ENCODE results near the gene HIVEP2.
A peak's percentile ranks its signal among the peaks of the same experiment; 100 is the strongest.

The HIVEP2 gene

DNA sequence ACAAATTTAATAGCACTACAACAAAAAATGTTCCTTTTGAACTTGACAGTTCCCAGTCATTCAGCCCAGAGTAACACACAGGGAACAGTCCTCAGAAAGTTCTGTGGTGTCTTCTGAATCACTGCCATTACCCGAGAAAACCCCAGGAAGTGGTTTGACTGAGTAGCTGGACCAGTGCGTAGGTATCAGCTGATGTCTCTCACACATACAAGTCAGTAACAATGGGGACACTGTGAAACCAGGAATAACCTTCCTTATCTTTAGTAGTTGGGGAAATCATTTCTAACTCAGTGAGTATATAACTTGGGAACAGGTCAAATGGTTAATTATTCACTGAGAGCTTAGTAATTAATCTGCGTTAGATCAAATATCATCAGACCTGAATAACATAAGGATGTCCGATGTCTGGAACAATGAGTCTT is 73.1 kb downstream of the HIVEP2 start:
- DNase-seq (ENCODE audit: low read depth): peak; percentile 42
- no peaks in the 10 kb centered on the region for H3K36me3 ChIP-seq (ENCODE audit: control insufficient read depth, insufficient read depth, low read length, severe bottlenecking)
- no peaks in the 10 kb centered on the region for H3K27me3 ChIP-seq (replicated peaks; ENCODE audit: control insufficient read depth, insufficient read depth, low read length)
- no peak overlapping the region for H3K9ac ChIP-seq (ENCODE audit: low read length)
- peak overlapping the region; percentile 14 for H3K4me3 ChIP-seq (ENCODE audit: low read length)
- H3K4me1 ChIP-seq (ENCODE audit: control insufficient read depth, insufficient read depth, low read length): peaks cover 51% of the 10 kb centered on the region
- no peaks in the 10 kb centered on the region for H3K9me3 ChIP-seq (ENCODE audit: control insufficient read depth, low read length)

- Histone ChIP-seq H3K9ac (ENCODE audit: low read length) (no peak overlapping the region), H3K9me3 (ENCODE audit: control insufficient read depth, low read length) (no peaks in the 10 kb centered on the region), H3K27me3 (replicated peaks; ENCODE audit: control insufficient read depth, insufficient read depth, low read length) (no peaks in the 10 kb centered on the region), H3K4me3 (ENCODE audit: low read length) (no peak overlapping the region), H3K4me1 (ENCODE audit: control insufficient read depth, insufficient read depth, low read length) (peaks cover 59% of the 10 kb centered on the region), H3K36me3 (ENCODE audit: control insufficient read depth, insufficient read depth, low read length, severe bottlenecking) (no peaks in the 10 kb centered on the region)
- DNase-seq (ENCODE audit: low read depth): peak; percentile 13
Observed at GRCh38 chr6:142870787-142871415, 74.1 kb downstream of the HIVEP2 start.

DNA sequence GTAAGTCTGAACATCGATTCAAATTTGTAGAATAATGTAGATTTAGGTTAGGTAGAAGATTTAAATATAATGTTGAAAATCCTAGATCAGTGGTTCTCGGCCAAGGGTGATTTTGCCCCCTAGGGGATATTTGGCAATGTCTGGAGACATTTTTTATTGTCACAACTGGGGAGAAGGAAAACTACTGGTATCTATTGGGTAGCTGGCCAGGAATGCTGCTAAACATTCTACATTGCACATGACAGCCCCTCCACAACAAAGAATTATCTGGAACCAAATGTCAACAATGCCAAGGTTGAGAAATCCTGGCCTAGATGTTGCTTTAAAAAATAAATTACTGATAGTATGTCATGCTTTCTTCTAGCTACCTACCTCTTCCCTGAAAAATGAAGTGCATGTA is 76.1 kb downstream of the HIVEP2 start:
- Histone ChIP-seq H3K9ac (ENCODE audit: low read length) (peak overlapping the region; percentile 19), H3K27me3 (replicated peaks; ENCODE audit: control insufficient read depth, insufficient read depth, low read length) (no peaks in the 10 kb centered on the region), H3K9me3 (ENCODE audit: control insufficient read depth, low read length) (no peaks in the 10 kb centered on the region), H3K4me1 (ENCODE audit: control insufficient read depth, insufficient read depth, low read length) (peaks cover 59% of the 10 kb centered on the region), H3K4me3 (ENCODE audit: low read length) (peak overlapping the region; percentile 73), H3K36me3 (ENCODE audit: control insufficient read depth, insufficient read depth, low read length, severe bottlenecking) (no peaks in the 10 kb centered on the region)
- peak; percentile 22 for DNase-seq (ENCODE audit: low read depth)

DNA sequence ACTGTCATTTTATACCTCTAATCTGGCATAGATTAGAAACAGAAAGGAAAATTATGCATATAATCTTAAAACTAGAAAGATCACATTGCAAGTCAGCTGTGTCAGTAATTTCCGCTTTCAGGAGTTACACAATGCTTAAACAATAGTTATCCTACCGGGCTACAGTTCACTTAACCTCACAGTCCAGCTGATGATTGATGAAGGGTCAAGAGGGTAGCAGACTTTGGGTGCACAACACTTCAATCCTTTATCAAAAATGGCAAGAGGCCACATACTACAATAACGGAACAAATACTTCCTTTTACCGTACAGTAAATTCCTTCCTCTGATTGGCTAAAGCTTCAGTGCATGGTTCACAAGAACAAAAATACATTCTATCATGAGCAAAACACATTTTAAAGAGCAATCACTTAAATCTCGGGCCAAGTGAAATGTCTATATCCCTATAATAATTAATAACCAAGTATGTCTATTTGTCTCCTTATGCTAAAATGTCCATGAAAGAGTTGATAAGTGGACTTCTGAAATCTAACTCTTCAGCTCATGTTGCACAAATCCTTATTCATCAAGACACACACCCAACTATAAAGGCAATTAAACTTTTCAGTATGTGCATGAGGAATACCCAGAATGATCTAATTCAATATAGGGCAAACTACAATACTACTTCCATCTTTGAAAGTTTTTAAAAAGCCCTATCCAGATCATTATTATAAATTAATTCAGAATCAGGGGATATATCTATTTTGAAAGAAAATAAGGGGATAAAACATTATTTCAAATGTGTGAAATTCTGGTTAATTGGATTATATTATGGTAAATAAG is 76.8 kb downstream of the HIVEP2 start:
- Histone ChIP-seq H3K27me3 (replicated peaks; ENCODE audit: control insufficient read depth, insufficient read depth, low read length) (no peaks in the 10 kb centered on the region), H3K4me3 (ENCODE audit: low read length) (peak overlapping the region; percentile 73), H3K9ac (ENCODE audit: low read length) (peak overlapping the region; percentile 19), H3K4me1 (ENCODE audit: control insufficient read depth, insufficient read depth, low read length) (peaks cover 59% of the 10 kb centered on the region), H3K36me3 (ENCODE audit: control insufficient read depth, insufficient read depth, low read length, severe bottlenecking) (no peaks in the 10 kb centered on the region), H3K9me3 (ENCODE audit: control insufficient read depth, low read length) (no peaks in the 10 kb centered on the region)
- DNase-seq (ENCODE audit: low read depth): no peak

DNA sequence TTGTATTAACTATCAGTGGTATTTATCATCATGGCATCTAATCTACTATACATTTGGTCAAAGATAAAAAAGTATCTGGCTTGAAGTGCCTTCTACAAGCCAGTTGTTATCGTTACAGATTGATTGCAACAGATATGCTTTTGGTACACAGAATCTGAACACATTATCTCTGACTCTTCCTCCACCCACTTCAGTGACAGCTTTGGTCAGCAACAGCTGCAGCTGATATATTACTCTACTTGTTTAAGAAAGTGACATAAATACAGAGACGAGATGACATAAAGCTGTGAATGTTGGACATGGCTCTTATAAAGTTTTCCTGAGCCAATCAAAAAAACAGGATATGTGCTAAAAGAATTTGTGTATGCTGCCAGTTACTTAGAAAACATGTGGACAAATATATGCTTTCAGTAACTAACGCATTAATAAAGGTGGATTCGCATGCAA is 77.6 kb downstream of the HIVEP2 start:
- DNase-seq (ENCODE audit: low read depth): peak; percentile 19
- Histone ChIP-seq H3K27me3 (replicated peaks; ENCODE audit: control insufficient read depth, insufficient read depth, low read length) (no peaks in the 10 kb centered on the region), H3K4me1 (ENCODE audit: control insufficient read depth, insufficient read depth, low read length) (peaks cover 56% of the 10 kb centered on the region), H3K4me3 (ENCODE audit: low read length) (peak overlapping the region; percentile 73), H3K9me3 (ENCODE audit: control insufficient read depth, low read length) (no peaks in the 10 kb centered on the region), H3K36me3 (ENCODE audit: control insufficient read depth, insufficient read depth, low read length, severe bottlenecking) (no peaks in the 10 kb centered on the region), H3K9ac (ENCODE audit: low read length) (peak overlapping the region; percentile 19)

- no peak overlapping the region for H3K9ac ChIP-seq (ENCODE audit: low read length)
- H3K4me3 ChIP-seq (ENCODE audit: low read length): no peak overlapping the region
- H3K4me1 ChIP-seq (ENCODE audit: control insufficient read depth, insufficient read depth, low read length): peaks cover 28% of the 10 kb centered on the region
- DNase-seq (ENCODE audit: low read depth): no peak
- H3K9me3 ChIP-seq (ENCODE audit: control insufficient read depth, low read length): no peaks in the 10 kb centered on the region
- H3K27me3 ChIP-seq (replicated peaks; ENCODE audit: control insufficient read depth, insufficient read depth, low read length): no peaks in the 10 kb centered on the region
- H3K36me3 ChIP-seq (ENCODE audit: control insufficient read depth, insufficient read depth, low read length, severe bottlenecking): no peaks in the 10 kb centered on the region
Observed at GRCh38 chr6:142863981-142864380, 81.0 kb downstream of the HIVEP2 start.

- H3K4me1 ChIP-seq (ENCODE audit: control insufficient read depth, insufficient read depth, low read length): peaks cover 5% of the 10 kb centered on the region
- no peaks in the 10 kb centered on the region for H3K36me3 ChIP-seq (ENCODE audit: control insufficient read depth, insufficient read depth, low read length, severe bottlenecking)
- H3K9me3 ChIP-seq (ENCODE audit: control insufficient read depth, low read length): no peaks in the 10 kb centered on the region
- H3K9ac ChIP-seq (ENCODE audit: low read length): no peak overlapping the region
- no peak for DNase-seq (ENCODE audit: low read depth)
- no peak overlapping the region for H3K4me3 ChIP-seq (ENCODE audit: low read length)
- no peaks in the 10 kb centered on the region for H3K27me3 ChIP-seq (replicated peaks; ENCODE audit: control insufficient read depth, insufficient read depth, low read length)
Observed at GRCh38 chr6:142861711-142862110, 83.3 kb downstream of the HIVEP2 start.

DNA sequence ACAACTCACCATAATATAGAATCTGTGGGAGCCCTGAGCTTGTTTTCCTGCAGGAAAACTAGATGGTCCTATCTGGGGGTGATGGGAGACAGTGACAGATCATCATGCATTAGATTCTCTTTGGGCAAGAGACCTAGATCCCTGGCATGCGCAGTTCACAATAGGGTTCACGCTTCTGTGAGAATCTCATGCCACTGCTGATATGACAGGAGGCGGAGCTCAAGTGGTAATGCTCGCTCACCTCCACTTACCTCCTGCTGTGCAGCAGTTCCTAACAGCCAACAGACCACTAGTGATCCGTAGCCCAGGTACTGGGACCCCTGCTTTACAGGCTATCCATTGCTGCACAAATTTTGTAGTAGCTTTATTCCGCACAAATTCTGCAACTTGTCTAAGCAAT is 84.5 kb downstream of the HIVEP2 start:
- DNase-seq (ENCODE audit: low read depth): no peak
- Histone ChIP-seq H3K4me1 (ENCODE audit: control insufficient read depth, insufficient read depth, low read length) (no peaks in the 10 kb centered on the region), H3K27me3 (replicated peaks; ENCODE audit: control insufficient read depth, insufficient read depth, low read length) (no peaks in the 10 kb centered on the region), H3K4me3 (ENCODE audit: low read length) (no peak overlapping the region), H3K9me3 (ENCODE audit: control insufficient read depth, low read length) (no peaks in the 10 kb centered on the region), H3K36me3 (ENCODE audit: control insufficient read depth, insufficient read depth, low read length, severe bottlenecking) (no peaks in the 10 kb centered on the region), H3K9ac (ENCODE audit: low read length) (no peak overlapping the region)

GRCh38 chr6:142857796-142858555 is 87.0 kb downstream of the HIVEP2 start:
- DNase-seq (ENCODE audit: low read depth): no peak
- Histone ChIP-seq H3K4me3 (ENCODE audit: low read length) (no peak overlapping the region), H3K36me3 (ENCODE audit: control insufficient read depth, insufficient read depth, low read length, severe bottlenecking) (no peaks in the 10 kb centered on the region), H3K9me3 (ENCODE audit: control insufficient read depth, low read length) (no peaks in the 10 kb centered on the region), H3K9ac (ENCODE audit: low read length) (no peak overlapping the region), H3K27me3 (replicated peaks; ENCODE audit: control insufficient read depth, insufficient read depth, low read length) (no peaks in the 10 kb centered on the region), H3K4me1 (ENCODE audit: control insufficient read depth, insufficient read depth, low read length) (peaks cover 10% of the 10 kb centered on the region)

GRCh38 chr6:142857233-142857761 is 87.7 kb downstream of the HIVEP2 start:
- Histone ChIP-seq H3K4me1 (ENCODE audit: control insufficient read depth, insufficient read depth, low read length) (peaks cover 10% of the 10 kb centered on the region), H3K9me3 (ENCODE audit: control insufficient read depth, low read length) (no peaks in the 10 kb centered on the region), H3K27me3 (replicated peaks; ENCODE audit: control insufficient read depth, insufficient read depth, low read length) (no peaks in the 10 kb centered on the region), H3K36me3 (ENCODE audit: control insufficient read depth, insufficient read depth, low read length, severe bottlenecking) (no peaks in the 10 kb centered on the region), H3K9ac (ENCODE audit: low read length) (no peak overlapping the region), H3K4me3 (ENCODE audit: low read length) (no peak overlapping the region)
- no peak for DNase-seq (ENCODE audit: low read depth)
